Hippocampal formation (tissue), 2 donors: ENCODE results near the gene ASIC2.
"Not testable (repeated sequence)": the region's sequence is repeated elsewhere in the genome, so short reads cannot be mapped to it uniquely, and the experiment has no call there.

Experiments used
- DNase-seq, 2 donors: peaks; one replicate each; lab custom pipeline; 2025; lab: John Stamatoyannopoulos, UW

Gene ASIC2

DNA sequence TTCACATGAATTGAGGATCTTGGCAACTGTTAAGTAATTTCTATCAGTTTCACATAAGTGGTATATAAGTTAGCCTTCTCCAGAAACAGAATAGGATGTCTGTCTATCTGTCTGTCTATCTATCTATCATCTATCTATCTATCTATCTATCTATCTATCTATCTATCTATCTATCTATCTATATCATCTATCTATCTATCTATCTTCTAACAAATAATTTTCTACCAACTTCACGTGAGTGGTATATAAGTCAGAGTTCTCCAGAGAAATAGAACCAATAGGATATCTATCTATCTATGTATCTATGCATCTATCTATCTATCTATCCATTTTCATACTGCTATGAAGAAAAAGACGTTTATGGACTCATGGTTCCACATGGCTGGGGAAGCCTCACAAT lies 312.9 kb downstream of the ASIC2 start:
- no peak for DNase-seq

DNA sequence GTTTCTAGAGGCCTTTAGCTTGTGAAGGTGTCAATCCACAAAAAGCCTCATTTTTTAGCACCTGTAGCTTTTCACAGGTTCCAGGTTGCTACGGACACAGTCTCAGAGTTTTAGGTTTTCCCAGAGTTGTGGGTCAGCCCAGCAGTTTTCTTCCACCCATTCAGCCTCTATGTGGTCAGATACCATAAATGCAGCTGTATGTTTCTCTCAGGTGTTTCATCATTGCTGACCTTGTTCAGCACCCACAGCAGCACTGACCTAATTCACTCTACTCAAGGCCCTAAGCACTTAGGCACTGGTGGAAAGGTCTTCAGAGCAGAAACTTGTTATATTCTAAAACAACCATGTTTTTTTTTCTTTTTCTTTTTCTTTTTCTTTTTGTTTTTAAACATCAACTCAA lies 316.5 kb downstream of the ASIC2 start:
- DNase-seq: no peak

DNA sequence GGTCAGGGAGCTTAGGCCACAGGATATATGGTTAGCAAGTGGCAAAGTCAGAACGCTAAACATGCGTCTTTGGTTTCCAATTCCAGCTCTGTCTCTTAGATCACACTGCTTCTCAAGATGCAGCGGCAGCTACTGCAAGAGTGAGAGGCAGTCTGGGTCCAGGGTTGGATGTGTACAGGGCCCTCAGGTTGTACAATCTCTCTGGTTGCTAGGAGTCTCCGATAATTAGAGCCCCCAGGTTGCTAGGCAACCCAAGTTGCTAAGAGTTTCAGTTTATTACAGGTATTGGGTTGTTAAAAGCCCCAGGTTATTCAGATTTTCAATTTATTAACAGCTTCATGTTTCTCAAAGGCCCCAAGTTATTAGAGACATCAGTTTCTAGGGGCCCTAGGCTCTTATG lies 317.0 kb downstream of the ASIC2 start:
- no peak for DNase-seq

DNA sequence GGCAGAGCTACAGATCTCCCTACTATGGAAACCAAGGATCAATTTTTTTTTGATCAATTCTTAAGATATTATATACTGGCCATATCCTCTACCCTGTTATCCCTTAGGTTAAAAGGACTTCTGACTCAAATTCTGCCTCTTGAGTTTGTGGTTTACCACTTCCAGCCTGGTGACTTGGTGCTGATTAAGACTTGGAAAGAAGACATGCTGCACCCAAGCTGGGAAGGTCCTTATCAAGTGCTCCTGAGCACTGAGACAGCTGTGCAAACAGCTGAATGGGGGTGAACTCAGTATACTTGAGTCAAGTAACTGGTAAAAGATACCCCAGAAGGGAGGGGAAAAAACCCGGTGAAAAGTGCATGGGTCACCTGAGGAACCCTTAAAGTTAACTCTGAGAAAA lies 321.9 kb downstream of the ASIC2 start:
- DNase-seq: no peak

DNA sequence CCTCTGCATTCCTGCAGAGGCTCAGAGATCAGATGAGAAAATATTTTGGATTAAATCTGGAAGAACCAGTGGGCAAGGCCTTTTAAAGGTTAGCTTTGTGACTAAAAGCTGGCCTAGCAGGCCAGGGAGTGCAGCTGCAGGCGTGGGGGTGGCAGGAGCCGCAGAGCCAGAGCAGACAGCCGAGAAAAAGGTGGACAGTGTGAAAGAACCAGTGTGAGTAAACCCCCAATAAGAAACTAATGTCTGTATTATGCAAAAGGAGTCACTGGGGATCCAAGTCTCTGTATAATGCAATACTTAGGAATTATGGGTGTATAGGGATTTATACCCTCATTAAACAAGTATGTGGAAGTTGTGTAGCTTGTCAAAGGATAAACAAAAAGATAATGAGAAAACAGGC lies 322.8 kb downstream of the ASIC2 start:
- no peak for DNase-seq

DNA sequence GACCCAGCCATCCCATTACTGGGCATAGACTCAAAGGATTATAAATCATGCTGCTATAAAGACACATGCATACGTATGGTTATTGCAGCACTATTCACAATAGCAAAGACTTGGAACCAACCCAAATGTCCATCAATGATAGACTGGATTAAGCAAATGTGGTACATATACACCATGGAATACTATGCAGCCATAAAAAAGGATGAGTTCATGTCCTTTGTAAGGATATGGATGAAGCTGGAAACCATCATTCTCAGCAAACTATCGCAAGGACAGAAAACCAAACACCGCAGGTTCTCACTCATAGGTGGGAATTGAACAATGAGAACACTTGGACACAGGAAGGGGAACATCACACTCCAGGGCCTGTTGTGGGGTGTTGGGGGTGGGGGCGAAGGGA lies 323.9 kb downstream of the ASIC2 start:
- DNase-seq: not testable (repeated sequence)

DNA sequence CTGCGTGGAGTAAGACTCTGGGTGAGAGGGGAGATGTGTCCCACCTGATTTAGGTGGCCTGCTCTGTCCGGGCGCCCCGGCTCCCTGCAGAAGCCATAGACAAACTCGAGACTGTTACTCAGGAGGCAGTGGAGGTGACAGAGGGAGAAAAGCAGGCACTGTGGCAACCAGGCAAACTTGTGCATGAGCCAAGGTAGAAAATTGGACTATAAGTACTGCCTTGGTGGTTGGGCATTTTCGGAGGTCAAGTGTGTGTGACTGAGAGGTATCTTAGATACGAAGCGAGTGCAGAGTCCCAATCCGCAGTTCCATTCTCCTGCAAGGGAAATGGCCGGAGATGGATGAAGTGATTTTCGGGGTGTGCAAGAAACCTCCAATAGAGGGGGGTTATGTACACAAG lies 328.6 kb downstream of the ASIC2 start:
- DNase-seq: no peak
